GM12892 (cell line): ENCODE data around the gene PLCG2.

Experiments
- POLR2A ChIP-seq: IDR thresholded peaks from 2 replicates; pipeline ENCODE4 v1.6.1; 2011; ENCODE audit warnings: low read depth, low read length, control low read depth
- POLR2AphosphoS5 ChIP-seq: IDR thresholded peaks from 2 replicates; pipeline ENCODE4 v1.6.1; 2011; ENCODE audit warnings: low read depth, low read length, control low read depth
- TAF1 ChIP-seq: IDR thresholded peaks from 2 replicates; pipeline ENCODE4 v1.6.1; 2011; ENCODE audit warnings: low read depth, mild to moderate bottlenecking, control low read depth, low read length, borderline replicate concordance

DNA sequence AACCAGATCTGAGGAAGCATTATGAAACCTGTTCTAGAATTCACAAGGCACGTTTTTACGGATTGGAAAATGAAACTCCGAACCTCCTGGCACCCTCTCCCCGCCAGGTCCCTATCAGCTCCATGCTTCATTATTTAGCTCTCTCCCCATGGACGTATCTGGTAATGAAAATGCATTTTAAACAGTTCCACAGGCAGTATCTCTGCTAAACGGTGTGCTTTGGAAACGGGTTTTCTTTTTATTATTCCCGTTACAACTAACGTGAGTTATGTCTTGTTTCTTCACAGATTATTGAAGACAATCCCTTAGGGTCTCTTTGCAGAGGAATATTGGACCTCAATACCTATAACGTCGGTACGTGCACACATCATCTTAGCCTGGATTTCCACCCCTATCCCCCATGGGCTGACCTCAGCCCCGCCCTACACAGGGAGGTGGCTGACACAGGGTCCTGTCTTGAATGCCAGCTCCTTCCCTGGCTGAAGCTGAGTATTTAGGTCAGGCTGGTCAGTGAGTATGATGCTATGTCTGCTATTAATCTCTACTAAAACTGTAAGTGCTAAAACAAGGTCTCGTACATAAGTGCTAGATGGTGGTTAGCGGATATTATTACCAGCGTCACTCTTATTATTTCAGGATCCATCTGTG lies 149.3 kb downstream of the PLCG2 start:
- no peak for TF ChIP-seq POLR2A
- no peak for TF ChIP-seq POLR2AphosphoS5
- no peak for TF ChIP-seq TAF1
